ENCODE data around the gene NFKB2.
A peak's percentile ranks its signal among the peaks of the same experiment; 100 is the strongest.

NFKB2 gene

DNA sequence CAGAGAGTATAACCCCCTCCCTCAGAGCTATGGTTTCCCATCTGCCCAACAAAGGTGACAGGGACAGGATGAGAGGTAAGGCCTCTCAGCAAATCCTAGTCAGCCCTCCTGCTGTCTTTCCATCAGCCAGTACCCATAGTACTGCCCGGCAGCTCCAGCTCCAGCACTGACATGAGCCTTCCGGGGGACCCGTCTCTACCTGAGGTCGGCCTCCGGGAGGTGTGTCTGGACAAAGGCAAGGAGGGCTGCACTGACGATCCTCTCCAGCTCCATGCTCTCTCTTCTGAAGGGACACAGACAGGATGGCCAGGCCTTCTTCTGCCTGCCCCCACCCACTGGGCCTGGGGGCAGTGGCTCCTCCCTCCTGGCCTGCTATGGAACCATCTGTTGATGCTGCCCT, 29.4 kb downstream of the NFKB2 start:
- DNase-seq: no peak

DNA sequence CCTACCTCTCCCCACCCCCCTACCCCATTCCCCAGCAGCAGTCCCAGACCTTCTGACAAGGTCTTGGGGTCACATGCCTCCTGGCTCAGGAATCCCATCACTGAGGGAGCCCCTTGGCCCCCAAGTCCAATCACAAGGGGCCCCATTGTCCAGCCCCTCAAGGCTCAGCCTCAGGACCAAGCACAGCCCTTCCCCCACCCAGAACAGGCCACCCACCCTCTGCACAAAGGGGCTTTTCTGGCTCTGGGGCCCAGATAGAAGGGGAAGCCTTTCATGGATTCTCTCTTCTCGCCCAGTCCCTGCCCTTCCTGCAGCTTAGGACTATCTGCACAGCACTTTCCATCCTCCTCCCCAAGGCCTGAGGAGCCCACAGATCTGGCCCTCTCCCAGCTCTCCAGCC, 29.9 kb downstream of the NFKB2 start:
- no peak for DNase-seq

DNA sequence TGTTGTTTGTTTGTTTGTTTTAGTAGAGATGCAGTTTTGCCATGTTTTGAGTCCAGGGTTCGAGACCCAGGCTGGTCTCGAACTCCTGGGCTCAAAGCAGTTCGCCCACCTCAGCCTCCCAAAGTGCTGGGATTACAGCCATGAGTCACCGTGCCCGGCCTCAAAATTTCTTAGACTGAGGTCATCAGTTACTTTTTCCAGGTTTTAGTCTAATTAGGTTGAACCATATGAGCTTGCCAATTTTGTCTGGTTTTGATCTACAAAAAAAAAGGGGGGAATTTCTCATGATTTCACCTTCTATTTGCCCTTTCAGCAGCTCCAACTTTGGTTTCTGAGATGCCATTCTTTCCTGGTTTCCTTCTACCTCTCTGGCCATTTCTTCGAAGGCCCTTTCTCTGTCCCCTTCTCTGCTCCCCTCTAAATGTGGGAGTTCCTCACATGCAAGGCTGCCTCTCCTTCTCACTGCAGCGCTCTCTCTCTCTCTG, 31.3 kb downstream of the NFKB2 start:
- DNase-seq: no peak

DNA sequence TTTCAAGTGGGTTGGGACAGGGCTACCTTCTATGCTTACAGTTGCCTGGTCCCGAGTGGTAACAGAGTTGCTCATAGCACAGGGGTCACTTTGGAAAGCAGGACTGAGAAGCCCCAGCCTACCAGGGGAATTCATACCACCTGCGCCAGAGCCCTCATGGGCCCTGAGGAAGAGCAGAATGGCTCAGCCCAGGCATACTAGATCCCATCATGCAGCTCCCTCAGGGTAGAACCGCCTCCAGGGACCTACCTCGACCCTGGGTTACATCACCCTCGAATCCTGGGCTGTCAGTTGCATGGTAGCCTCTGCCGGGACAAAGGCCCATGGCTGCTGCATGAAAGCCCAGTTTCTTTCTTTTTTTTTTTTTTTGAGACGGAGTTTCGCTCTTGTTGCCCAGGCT, 34.0 kb downstream of the NFKB2 start:
- no peak for DNase-seq

DNA sequence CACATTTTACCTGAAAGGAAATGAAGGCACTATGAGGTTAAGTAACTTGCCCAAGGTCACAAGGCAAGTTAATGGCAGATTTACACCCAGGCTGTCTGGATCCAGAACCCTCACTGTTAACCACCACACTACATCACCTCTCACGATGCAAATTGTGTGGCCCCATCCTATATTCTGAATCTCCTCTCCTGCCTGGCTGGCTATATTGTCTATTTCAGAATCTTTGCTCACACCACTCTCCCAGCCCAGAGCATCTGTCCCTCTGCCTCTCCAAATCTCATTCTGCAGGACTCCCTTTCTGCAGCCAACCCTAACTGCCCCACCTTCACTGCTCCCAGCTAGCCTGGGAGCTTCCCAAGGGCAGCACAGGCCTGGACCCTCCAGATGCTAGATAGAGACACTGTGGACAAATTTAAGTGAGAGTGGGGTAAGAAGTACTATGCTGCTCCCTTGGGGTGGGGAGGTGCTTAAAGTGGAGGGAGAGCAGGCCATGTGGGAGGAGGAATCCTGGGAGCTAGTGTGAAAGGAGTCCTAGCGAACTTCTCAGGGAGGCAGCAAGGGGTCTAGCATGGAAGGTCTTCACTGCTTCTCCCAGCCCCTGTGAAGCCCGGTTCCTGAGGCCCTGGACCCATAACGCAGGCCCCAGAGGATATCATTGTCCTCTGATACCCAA, 36.1 kb downstream of the NFKB2 start:
- DNase-seq: peak; percentile 17

DNA sequence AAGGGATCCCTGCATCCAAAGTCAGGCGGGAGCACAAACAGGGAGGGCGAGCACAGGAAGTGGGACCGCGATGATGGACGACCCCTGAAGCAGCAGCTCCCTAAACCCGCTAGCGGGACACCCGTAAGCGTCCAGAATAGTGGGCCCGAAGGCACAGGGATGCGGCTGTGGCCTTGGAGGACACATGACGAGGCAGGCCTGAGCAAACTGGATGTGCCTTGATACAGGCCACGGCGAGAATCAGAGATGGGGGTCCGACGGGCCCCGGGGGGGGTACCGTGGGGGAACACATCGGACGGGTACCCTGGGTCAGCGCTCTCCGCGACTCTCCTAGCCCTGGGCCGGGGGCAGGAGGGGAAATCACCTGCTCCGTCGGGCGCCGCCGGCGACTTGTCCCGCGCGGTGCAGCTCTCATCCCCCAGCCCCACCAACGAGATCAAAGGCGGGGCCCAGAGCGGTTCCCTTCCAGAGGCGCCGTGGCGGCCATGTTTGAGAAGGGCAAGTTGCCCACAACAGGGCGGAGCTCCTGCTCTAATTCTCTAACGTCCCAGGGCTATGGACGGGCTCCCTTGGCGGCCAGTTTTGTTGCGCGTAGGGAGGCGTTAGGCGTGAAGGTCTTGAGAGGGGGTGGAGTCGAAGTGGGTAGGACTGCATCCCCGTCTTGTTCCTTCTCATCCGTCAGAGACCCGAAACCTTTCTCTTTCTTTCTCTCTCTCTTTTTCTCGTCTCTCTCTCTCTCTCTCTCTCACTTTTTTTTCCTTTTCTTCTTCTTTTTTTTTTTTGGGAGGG, 36.9 kb downstream of the NFKB2 start, which contains the start of gene CUEDC2:
CUEDC2 (minus strand) TSS at position 413 of the 789 bp plus-strand sequence. CDS start 7,386 bp downstream, outside the sequence.
- peak; percentile 91 for DNase-seq

DNA sequence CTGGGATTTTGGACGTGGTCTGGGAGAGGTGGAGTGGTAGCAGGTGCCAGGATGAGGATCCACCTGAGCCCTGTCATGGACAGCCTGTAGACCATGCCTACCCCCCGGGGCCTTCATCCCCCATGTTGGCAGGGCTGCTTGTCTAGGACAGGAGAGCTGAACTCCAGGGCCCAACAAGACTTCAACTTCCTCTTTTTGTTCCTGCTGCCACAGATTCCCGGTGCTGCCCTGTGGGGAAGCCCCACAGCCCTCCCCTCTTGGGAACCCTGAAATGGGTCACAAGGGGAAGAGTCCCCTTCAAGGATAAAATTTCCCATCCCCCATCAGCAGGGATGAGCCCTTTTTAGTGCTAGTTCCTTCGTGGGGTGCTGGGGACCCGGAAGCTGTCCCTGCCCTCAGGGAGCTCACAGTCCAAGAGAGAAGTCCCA, 38.1 kb downstream of the NFKB2 start:
- DNase-seq: no peak

DNA sequence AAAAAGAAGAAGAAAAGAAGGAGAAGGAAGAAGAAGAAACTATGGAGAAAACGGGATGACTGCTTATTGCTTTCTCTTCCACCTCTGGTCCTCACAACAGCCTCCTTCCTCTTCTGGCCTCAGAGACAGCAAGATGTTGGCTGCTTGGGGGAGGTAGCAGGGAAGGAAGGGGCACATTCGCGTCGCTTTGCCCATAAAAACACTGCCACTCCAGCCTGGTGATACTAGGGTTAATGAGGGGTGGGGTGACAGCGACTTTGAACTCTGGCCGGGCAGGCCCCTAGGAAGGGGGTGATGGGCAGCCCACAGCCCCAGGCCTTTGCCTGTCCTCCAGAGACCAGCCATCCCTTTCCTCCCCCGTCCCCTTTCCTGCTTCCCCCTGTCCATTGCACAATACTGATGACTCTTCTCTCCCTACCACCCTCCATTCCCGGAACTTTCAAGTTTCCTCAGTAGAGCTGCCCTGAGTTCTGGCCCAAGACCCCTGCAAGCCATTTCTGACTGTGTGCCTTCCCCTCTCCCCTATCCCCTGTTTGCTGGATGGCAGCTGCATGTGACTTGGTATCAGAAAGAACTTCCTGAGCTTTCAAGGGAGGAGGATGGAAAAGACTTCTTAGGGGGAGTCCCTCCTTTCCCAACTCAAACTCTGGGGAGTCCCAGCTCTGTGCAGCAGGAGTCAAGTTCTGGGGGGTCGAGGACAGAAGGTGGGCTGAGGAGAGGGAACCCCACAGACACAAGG, 39.1 kb downstream of the NFKB2 start:
- no peak for DNase-seq

DNA sequence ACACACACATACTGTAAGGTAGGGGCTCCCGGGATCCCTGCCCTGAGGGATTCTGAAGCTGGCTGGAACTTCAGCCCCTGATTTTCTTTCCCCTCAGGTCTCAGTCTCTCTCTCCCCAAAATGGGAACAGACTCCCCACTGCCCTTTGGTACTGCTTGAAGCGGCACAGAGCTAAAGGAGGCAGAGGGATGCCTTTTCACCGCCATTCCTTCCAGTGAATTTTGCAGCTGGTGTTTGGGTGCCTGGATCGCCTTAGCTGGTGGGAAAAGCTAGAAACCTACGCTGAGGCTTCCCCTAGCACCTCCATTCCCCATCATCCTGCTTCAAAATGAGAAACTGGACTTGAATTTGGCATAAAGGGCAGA, 39.6 kb downstream of the NFKB2 start:
- no peak for DNase-seq

DNA sequence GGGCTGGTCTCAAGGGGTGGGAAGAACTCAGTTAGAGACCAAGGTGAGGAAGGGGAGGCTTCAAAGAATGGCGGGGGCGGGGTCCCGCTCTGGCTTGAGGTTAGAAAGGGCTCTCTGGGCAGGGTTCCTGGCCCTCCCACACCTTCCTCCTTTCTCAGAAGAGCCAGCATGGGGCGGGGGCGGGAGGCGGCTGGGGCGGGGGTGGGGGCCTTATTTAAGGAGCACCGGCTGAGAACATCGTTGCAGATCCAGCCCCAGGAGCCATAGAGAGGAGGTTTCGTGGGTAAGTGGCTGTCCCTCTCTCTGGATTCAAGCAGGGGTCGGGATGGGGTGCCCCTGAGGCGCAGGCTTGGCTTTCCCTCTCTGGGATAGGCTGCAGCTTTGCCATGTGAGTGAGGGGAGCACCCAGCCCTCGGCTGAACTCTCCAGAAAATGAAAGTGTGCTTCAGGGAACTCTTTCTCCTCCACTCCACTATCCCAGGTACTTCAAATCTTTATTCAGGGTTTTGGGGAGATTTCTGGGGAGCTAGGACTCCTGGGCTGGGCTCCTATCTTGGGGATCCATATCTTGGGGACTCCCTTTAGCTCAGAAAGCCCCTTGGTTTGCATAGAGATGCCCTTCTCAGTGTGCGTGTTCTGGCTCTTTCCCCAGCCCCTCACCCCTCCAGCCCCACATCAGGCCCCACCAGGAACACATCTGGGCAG, 40.2 kb downstream of the NFKB2 start:
- no peak for DNase-seq

DNA sequence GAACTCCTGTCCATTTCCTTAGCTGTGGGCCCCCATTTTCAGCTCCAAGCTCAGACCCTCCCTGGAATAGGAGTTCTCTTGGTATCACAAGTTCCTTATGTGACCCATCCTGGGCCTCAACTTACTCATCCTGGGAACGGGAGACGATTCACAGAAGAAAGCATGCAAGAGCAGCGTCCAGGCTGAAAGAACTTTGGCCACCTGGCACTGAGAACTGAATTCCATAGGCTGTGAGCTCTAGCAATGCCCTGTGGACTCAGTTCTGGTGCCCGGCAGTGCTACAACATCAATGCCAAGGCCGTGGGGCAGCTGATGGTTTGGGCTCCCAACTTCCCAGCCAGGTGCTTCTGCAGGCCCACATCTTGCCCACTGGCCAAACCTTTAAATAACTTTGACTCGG, 40.8 kb downstream of the NFKB2 start:
- no peak for DNase-seq

DNA sequence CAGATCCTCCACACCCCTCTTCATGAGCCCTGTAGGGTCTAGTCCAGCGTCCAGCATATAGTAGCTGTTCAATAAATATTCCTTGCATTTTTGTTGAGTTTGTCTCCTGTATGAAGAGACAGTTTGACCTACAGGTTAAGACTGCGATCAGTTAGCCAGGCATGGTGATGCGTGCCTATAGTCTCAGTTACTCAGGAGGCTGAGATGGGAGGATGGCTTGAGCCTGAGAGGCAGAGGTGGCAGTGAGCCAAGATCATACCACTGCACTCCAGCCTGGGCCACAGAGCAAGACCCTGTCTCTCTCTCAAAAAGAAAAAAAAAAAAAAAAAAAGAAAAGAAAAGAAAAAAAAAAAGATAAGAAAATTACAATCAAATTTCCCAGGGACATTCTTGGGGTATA, 42.0 kb downstream of the NFKB2 start:
- DNase-seq: no peak

DNA sequence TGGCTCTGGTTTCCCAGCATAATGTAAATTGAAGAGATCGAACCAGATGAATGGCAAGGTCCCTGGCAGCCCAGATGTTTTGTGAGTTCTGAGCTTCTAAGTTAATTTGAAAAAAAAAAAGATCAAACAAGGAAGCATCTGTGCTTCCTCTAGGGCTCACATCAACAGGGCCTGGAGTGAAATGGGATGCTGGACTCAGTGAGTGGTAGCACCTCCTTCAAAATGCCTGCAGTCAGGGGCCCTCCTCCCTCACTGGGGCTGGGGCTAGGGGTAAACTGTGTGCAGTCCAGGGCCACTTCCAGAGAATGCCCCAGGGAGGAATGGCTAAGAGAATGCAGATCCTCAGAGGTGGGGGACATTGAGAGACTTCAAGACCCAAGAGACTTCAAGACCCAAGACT, 42.9 kb downstream of the NFKB2 start:
- DNase-seq: no peak

DNA sequence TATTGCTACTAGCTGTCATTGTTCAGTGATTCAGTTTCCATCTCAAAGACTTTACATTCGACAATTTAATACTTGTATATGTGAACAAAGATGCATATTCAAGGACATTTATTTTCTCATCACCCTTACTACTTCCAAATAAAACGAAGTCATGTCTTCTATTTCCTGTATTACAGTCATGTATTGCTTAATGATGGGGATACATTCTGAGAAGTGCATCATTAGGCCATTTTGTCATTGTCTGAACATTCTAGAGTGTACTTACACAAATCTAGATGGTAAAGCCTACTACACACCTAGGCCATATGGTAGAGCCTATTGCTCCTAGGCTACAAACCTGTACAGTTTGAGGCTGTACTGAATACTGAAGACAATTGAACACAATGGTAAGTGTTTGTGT, 49.3 kb downstream of the NFKB2 start:
- DNase-seq: no peak

DNA sequence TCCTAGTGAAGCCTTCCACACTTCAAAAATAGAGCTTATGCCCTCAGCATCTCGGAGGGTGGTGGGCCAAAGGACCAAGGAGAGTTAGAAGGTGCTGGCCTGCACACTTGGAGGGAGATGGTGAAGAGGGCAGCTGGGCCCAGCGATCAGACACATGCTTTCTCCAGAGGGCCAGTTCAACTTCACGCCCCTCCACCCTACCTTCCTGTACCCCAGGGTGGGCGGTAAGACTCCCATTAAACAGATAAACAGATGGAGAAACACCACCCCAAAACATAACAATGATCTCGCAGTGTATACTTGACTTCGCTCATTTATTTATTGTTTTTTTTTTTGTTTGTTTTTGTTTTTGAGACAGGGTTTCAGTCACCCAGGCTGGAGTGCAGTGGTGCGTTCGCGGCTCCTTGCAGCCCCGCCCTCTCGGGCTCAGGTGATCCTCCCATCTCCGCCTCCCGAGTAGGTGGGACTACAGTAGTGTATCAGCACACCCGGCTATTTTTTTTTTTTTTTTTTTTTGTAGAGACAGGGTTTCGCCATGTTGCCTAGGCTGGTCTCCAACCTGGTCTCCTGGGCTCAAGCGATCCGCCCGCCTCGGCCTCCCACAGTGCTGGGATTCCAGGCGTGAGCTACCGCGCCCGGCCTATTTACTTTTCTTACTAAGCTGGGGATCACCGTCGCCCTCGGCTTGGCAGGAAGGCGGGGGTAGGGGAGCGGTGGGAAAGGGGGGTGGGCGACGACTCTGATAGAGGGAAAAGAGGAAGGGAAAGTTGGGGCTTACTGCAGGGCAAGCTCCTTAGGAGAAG, 54.0 kb downstream of the NFKB2 start:
- DNase-seq: peak; percentile 13

DNA sequence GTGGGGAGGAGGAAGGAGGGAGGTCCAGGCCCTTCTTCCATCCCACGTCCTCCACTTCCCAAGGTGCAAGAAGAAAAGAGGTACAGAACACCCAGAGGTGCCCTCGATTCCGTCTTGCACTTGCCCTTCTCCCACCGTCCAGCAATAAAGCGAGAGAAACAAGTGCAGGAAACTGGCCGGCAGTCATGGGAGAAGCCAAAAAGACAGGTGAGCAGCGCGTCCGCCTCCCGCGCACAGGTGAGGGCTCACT, 54.5 kb downstream of the NFKB2 start:
- no peak for DNase-seq

DNA sequence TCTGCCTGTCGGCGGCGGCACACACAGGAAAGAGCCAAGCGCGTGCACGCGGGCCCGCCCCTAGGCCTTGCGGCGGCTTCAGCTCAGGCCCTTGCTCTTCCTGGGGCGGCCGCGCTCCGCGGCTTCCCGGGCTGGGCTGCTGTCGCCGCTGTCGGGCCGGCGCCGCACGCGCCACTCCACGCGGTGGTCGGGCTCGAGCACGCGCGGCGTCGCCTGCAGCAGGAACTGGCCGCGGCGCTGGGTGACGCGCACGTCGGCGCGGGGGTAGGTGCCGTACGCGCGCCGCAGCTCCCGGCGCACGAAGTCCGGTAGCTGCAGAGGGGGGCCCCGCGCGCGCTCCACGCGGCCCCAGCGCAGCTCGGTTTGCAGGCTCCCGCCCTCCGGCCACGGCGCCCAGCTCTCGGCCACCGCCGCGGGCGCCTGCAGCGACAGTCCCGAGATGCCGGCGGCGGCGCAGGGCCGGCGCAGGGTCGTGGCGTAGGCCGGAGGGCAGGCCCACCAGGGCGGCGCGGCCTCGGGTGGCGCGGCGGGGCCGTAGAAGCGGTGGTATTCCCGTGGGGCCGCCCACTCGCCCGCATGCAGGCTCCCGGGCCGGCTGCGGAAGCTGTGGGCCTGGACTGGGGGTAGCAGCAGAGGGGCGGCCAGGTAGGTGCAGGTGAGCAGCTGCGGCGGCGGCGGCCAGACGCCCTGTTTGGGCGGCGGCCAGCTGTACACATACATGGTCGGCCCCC, 55.0 kb downstream of the NFKB2 start:
- DNase-seq: peak; percentile 43

DNA sequence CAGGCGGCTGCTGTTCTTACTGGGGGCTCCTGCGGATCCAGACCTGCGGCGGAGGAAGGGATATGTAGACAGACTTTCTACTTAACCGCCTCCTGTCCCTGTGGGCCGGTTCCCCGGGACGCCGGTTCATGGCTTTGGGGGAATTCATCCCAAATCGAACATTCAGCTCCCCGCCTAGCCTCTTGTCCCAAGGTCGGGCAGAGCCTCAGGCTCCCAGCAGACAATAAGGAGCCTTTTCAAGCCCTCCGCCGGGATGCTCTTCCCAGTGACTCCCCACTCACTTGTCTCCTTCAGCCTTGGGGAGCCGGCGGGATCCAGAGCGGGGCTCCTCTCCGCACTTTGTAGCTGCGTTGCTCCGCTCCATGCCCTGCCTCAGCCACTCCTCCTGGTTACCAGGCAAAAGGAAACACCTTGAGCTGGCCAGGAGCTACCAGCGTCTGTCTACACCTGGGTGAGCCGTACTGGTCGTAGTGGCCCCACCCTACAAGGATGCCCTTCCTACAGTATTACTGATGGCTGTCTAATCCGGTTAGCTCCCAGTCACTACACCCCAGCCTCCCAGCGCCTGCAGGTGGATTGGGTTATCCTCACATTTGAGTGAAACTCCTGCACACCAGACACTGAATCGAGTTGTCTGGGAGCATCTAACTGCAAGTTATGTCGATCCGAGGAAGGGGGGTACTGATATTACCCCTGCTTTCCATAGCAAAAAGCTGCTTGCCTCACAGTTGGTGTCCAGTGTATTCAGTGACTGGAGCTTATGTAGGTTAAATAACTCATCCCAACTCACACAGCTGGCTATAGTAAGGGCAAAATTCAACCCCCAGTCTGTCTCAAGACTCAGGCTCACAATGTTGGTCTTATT, 55.8 kb downstream of the NFKB2 start, which contains the start of gene C10orf95:
C10orf95 (minus strand) TSS at position 439 of the 865 bp plus-strand sequence. CDS start 450 bp downstream, outside the sequence.
- no peak for DNase-seq

All from SHP77 treated with DMSO at 0.1 percent for 48 hours (cell line).